Smooth muscle cell (in vitro differentiated cells): ENCODE results near the gene MICAL2. TPM values are rescaled to one million over a fixed set of nuclear protein-coding genes. Genes with fewer than 3 reads are reported as not detected.

Experiments used
- DNase-seq: peaks from one replicate; lab custom pipeline; 2025; ENCODE audit not compliant: unreplicated experiment; lab: John Stamatoyannopoulos, UW
- H2AFZ ChIP-seq: fragments of 200-600 bp; sonication (generic); 2 replicates; pipeline ENCODE4 v1.6.0; 2016; ENCODE audit warnings: antibody characterized with exemption, low read depth, mild to moderate bottlenecking
- H3F3A ChIP-seq: fragments of 200-600 bp; sonication (generic); 2 replicates; pipeline ENCODE4 v1.6.0; 2017; ENCODE audit warnings: antibody characterized with exemption, low read depth
- H3K27ac ChIP-seq: fragments of 200-600 bp; sonication (generic); 2 replicates; pipeline ENCODE4 v1.5.1; 2016; ENCODE audit warnings: low read depth, mild to moderate bottlenecking
- H3K27me3 ChIP-seq: fragments of 200-600 bp; sonication (generic); 2 replicates; pipeline ENCODE4 v1.6.1; 2016; ENCODE audit warnings: low read depth, mild to moderate bottlenecking
- H3K36me3 ChIP-seq: fragments of 200-600 bp; sonication (generic); 2 replicates; pipeline ENCODE4 v1.5.1; 2016; ENCODE audit warnings: low read depth
- H3K4me1 ChIP-seq: fragments of 200-600 bp; sonication (generic); 2 replicates; pipeline ENCODE4 v1.5.1; 2016; ENCODE audit warnings: low read depth
- H3K4me2 ChIP-seq: fragments of 200-600 bp; sonication (generic); 2 replicates; pipeline ENCODE4 v1.6.0; 2016; ENCODE audit warnings: mild to moderate bottlenecking
- H3K4me3 ChIP-seq: fragments of 200-600 bp; sonication (generic); 2 replicates; pipeline ENCODE4 v1.5.1; 2016; ENCODE audit warnings: mild to moderate bottlenecking
- H3K79me2 ChIP-seq: fragments of 200-600 bp; sonication (generic); 2 replicates; pipeline ENCODE4 v1.6.0; 2016; ENCODE audit warnings: low read depth, mild to moderate bottlenecking
- H3K9ac ChIP-seq: fragments of 200-600 bp; sonication (generic); 2 replicates; pipeline ENCODE4 v1.6.0; 2016; ENCODE audit warnings: low read depth
- H3K9me3 ChIP-seq: fragments of 200-600 bp; sonication (generic); replicated peaks from 2 replicates; pipeline ENCODE4 v1.5.1; 2016; ENCODE audit warnings: low read depth
- H4K20me1 ChIP-seq: fragments of 200-600 bp; sonication (generic); 2 replicates; pipeline ENCODE4 v1.6.0; 2016; ENCODE audit warnings: low read depth
- CTCF ChIP-seq: fragments of 200-600 bp; sonication (generic); IDR thresholded peaks from 2 replicates; pipeline ENCODE4 v1.5.1; 2017; ENCODE audit warnings: borderline replicate concordance, mild to moderate bottlenecking, antibody characterized with exemption; ENCODE audit not compliant: insufficient read depth, poor library complexity, severe bottlenecking
- WGBS: methylation state at CpG from one replicate; pipeline ENCODE4 v1.1.7; 2016; ENCODE audit warnings: low lambda C conversion rate; 5-methylcytosine and 5-hydroxymethylcytosine counted together
- polyA plus RNA-seq: library from polyadenylated mRNA; unstranded; fragments of >200 nt; fragmentation: Nextera tagmentation; extraction: Ambion mirVana; gene quantifications from 2 replicates; pipeline ENCODE4 v1.2.1, GENCODE V29; 2016
- total RNA-seq: library from RNA; depleted of rRNA; stranded (reverse); fragments of >200 nt; gene quantifications from 2 replicates; pipeline ENCODE4 v1.2.3, GENCODE V29; 2014

Gene MICAL2
- total and polyA plus RNA-seq, 2 experiments from 2014 or later, result 161 to 287 TPM

- H3K4me2 ChIP-seq, result peak overlapping the region; percentile 38
- peaks cover 29% of the 10 kb centered on the region for H4K20me1 ChIP-seq
- DNase-seq, result no peak
- WGBS, result 13% methylated on average over 4 of the region's 4 CpGs
- no peaks in the 10 kb centered on the region for H3K27me3 ChIP-seq
- peaks cover 28% of the 10 kb centered on the region for H3K4me1 ChIP-seq
- TF ChIP-seq CTCF, result no peak
- no peak overlapping the region for H3K4me3 ChIP-seq
- H3K9me3 ChIP-seq, result no peaks in the 10 kb centered on the region
- no peaks in the 10 kb centered on the region for H3K36me3 ChIP-seq
- peak overlapping the region; percentile 94 for H3K27ac ChIP-seq
- H3K9ac ChIP-seq, result peak overlapping the region; percentile 38
- peaks cover 66% of the 10 kb centered on the region for H3K79me2 ChIP-seq
- no peak overlapping the region for H2AFZ ChIP-seq
- H3F3A ChIP-seq, result peaks cover 40% of the 10 kb centered on the region
Measured at GRCh38 chr11:12126344-12127019, 16.1 kb downstream of the MICAL2 start.

- Histone ChIP-seq H4K20me1 (peaks cover 28% of the 10 kb centered on the region), H3K79me2 (peaks cover 66% of the 10 kb centered on the region)
Measured at GRCh38 chr11:12127206-12127898, 17.0 kb downstream of the MICAL2 start.

GRCh38 chr11:12128301-12128751, 17.9 kb downstream of the MICAL2 start:
- WGBS, result 71% methylated on average over 1 of the region's 1 CpG

More at GRCh38 chr11:12127206-12127898, 17.0 kb downstream of the MICAL2 start:
- H3K27ac ChIP-seq, result peak overlapping the region; percentile 94
- H3K4me3 ChIP-seq, result no peak overlapping the region
- peak overlapping the region; percentile 38 for H3K4me2 ChIP-seq
- DNase-seq, result no peak
- peaks cover 28% of the 10 kb centered on the region for H3K4me1 ChIP-seq
- WGBS, result 44% methylated on average over 4 of the region's 4 CpGs
- peak overlapping the region; percentile 38 for H3K9ac ChIP-seq
- H3K27me3 ChIP-seq, result no peaks in the 10 kb centered on the region
- TF ChIP-seq CTCF, result no peak
- no peaks in the 10 kb centered on the region for H3K9me3 ChIP-seq
- H2AFZ ChIP-seq, result no peak overlapping the region
- no peaks in the 10 kb centered on the region for H3K36me3 ChIP-seq
- peaks cover 38% of the 10 kb centered on the region for H3F3A ChIP-seq

More at GRCh38 chr11:12128301-12128751, 17.9 kb downstream of the MICAL2 start:
- H3K4me2 ChIP-seq, result peak overlapping the region; percentile 38
- peaks cover 26% of the 10 kb centered on the region for H3K4me1 ChIP-seq
- H3F3A ChIP-seq, result peaks cover 34% of the 10 kb centered on the region
- no peak for DNase-seq
- H2AFZ ChIP-seq, result no peak overlapping the region
- no peaks in the 10 kb centered on the region for H3K9me3 ChIP-seq
- peaks cover 35% of the 10 kb centered on the region for H4K20me1 ChIP-seq
- peaks cover 66% of the 10 kb centered on the region for H3K79me2 ChIP-seq
- no peak for TF ChIP-seq CTCF
- no peaks in the 10 kb centered on the region for H3K36me3 ChIP-seq
- no peak overlapping the region for H3K4me3 ChIP-seq
- no peak overlapping the region for H3K9ac ChIP-seq
- no peaks in the 10 kb centered on the region for H3K27me3 ChIP-seq
- peak overlapping the region; percentile 94 for H3K27ac ChIP-seq
